Breast epithelium (tissue), 4 donors: ENCODE measurements around the gene DPM2. TPM values are rescaled to one million over a fixed set of nuclear protein-coding genes. Genes with fewer than 3 reads are reported as not detected.

Source experiments
- DNase-seq, 2 donors: peaks; one replicate each; pipeline ENCODE4 v3.0.0-alpha.2; 2019; ENCODE audit warnings: low spot score in 2 of 2
- H3K27ac ChIP-seq, 2 donors: fragments of 200-600 bp; sonication (generic) in 1 of 2; one replicate each; pipeline ENCODE4 v1.5.1; 2016 to 2019; ENCODE audit warnings: mild to moderate bottlenecking in 1 of 2
- H3K27me3 ChIP-seq, 2 donors: fragments of 200-600 bp; sonication (generic) in 1 of 2; one replicate each; pipeline versions ENCODE4 v1.5.1 to v1.6.0; 2017 to 2019; ENCODE audit warnings: control low read depth in 1 of 2, mild to moderate bottlenecking in 1 of 2
- H3K36me3 ChIP-seq: fragments of 200-600 bp; one replicate; pipeline ENCODE4 v1.5.1; 2019
- H3K4me1 ChIP-seq, 2 donors: fragments of 200-600 bp; sonication (generic); one replicate each; pipeline ENCODE4 v1.5.1; 2016 to 2019; ENCODE audit warnings: control low read depth in 1 of 2
- H3K4me3 ChIP-seq, 3 donors: fragments of 200-600 bp; sonication (generic); 1 replicate in 2 of 3; 2 replicates in 1 of 3; pipeline ENCODE4 v1.5.1; 2016 to 2019; ENCODE audit warnings: mild to moderate bottlenecking in 3 of 3, moderate library complexity in 2 of 3
- H3K9me3 ChIP-seq, 2 donors: fragments of 200-600 bp; sonication (generic) in 1 of 2; one replicate each; pipeline ENCODE4 v1.5.1; 2016 to 2019; ENCODE audit warnings: control low read depth in 1 of 2
- POLR2A ChIP-seq: fragments of 450-650 bp; IDR thresholded peaks from one replicate; pipeline ENCODE4 v1.6.1; 2016; ENCODE audit warnings: antibody characterized with exemption, mild to moderate bottlenecking, moderate library complexity
- POLR2AphosphoS5 ChIP-seq, 3 donors: sonication (generic); formaldehyde crosslinking; IDR thresholded peaks; one replicate each; pipeline ENCODE4 v1.6.1; 2017; ENCODE audit warnings: antibody characterized with exemption in 3 of 3
- intact Hi-C: fragments of 100-400 bp; cut with DNase I; formaldehyde crosslinking; loops from one replicate; pipeline ENCODE4 v1.15.1; 2023; ENCODE audit warnings: low total_unique reads
- total RNA-seq, 3 donors: library from RNA; depleted of rRNA; stranded (reverse); fragments of >200 nt; gene quantifications; one replicate each; pipeline ENCODE4 v1.1.0, GENCODE V29; 2016
- TF ChIP-seq, protein P1 (sequence below), 3 donors: fragments of 450-650 bp; IDR thresholded peaks; one replicate each; pipeline ENCODE4 v1.5.1; 2016 to 2017; ENCODE audit warnings: antibody characterized with exemption in 3 of 3, mild to moderate bottlenecking in 3 of 3, moderate library complexity in 3 of 3

Gene DPM2
- total RNA-seq, 3 donors from 2014 or later, result 10.6 to 17.4 (median 17.1) TPM

DNA sequence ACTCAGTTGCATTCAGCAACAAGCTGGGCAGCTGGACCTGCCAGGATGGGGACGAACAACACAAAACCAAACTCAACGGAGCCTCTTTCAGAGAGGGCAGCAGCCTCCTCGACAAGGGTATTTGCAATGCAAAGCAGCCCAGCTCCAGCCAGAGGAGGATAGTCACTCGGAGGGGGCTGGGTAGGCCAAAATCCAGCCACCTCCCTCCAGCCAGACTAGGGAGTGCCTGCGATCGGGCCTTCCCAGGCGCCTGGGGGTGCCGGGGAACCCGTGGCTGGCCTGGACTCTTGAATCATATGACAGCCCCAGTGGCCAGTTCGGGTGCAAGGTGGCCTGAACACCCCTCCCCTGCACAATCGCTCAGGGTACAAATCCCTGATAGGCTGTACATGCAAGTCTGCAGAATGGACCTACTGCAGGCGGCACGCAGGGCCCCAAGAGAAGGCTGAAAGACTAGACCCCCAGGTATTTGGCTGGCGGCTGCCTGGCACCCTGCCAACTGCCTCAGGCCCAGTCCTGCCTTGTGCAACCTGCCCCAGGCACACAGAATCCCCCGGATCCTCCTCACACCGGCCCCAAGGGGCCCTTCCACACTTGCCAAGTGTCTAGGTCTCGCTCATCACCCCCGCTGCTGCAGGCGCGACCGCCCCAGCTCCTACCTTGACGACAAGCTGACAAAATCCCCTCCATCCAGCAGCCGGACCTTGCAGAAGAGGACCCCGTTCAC, 41.8 kb upstream of the DPM2 start:
- Histone ChIP-seq H3K4me1 (peaks cover 11 to 34% of the 10 kb centered on the region in 2 donors), H3K27ac (peak overlapping the region; percentile 98 to 99), H3K4me3 (peak overlapping the region; percentile 76 to 93 (median 82)), H3K27me3 (no peaks in the 10 kb centered on the region), H3K36me3 (no peaks in the 10 kb centered on the region), H3K9me3 (no peaks in the 10 kb centered on the region)
- intact Hi-C loops, result loop anchor here (10.0 kb wide), 2 partner anchors 105 to 765 kb away; no protein-coding TSS in a partner anchor
- DNase-seq, result no peak
- TF ChIP-seq, protein P1, sequence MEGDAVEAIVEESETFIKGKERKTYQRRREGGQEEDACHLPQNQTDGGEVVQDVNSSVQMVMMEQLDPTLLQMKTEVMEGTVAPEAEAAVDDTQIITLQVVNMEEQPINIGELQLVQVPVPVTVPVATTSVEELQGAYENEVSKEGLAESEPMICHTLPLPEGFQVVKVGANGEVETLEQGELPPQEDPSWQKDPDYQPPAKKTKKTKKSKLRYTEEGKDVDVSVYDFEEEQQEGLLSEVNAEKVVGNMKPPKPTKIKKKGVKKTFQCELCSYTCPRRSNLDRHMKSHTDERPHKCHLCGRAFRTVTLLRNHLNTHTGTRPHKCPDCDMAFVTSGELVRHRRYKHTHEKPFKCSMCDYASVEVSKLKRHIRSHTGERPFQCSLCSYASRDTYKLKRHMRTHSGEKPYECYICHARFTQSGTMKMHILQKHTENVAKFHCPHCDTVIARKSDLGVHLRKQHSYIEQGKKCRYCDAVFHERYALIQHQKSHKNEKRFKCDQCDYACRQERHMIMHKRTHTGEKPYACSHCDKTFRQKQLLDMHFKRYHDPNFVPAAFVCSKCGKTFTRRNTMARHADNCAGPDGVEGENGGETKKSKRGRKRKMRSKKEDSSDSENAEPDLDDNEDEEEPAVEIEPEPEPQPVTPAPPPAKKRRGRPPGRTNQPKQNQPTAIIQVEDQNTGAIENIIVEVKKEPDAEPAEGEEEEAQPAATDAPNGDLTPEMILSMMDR (IDR thresholded peaks at IDR 0.05), result no peak
- peak in 1 of 3 donors; percentile 4 for TF ChIP-seq POLR2AphosphoS5 (IDR thresholded peaks at IDR 0.05)

DNA sequence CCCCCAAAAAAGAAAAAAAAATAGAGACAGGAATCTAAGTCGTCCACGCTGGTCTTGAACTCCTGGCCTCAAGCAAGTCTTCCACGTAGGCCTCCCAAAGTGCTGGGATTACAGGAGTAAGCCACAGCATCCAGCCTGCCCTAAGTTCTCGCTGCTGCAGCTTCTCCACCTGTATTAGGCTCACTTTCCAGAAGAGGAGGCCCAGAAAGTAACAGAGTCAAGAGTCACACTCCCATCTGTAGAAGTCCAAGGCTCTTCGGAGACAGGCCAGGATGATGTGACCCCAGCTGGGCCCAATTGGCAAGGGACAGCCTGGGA, 41.3 kb upstream of the DPM2 start:
- intact Hi-C loops, result loop anchor here (10.0 kb wide), 1 partner anchor 106 kb away; no protein-coding TSS in a partner anchor
- peaks cover 16 to 39% of the 10 kb centered on the region in 2 donors for H3K4me1 ChIP-seq
- no peaks in the 10 kb centered on the region for H3K27me3 ChIP-seq
- no peaks in the 10 kb centered on the region for H3K36me3 ChIP-seq
- H3K4me3 ChIP-seq, result peak overlapping the region; percentile 76 to 93 (median 82)
- peak overlapping the region; percentile 98 to 99 for H3K27ac ChIP-seq
- TF ChIP-seq POLR2A, result no peak
- TF ChIP-seq, protein P1 (IDR thresholded peaks at IDR 0.05), result no peak
- no peak for TF ChIP-seq POLR2AphosphoS5 (IDR thresholded peaks at IDR 0.05)
- H3K9me3 ChIP-seq, result no peaks in the 10 kb centered on the region
- no peak for DNase-seq

DNA sequence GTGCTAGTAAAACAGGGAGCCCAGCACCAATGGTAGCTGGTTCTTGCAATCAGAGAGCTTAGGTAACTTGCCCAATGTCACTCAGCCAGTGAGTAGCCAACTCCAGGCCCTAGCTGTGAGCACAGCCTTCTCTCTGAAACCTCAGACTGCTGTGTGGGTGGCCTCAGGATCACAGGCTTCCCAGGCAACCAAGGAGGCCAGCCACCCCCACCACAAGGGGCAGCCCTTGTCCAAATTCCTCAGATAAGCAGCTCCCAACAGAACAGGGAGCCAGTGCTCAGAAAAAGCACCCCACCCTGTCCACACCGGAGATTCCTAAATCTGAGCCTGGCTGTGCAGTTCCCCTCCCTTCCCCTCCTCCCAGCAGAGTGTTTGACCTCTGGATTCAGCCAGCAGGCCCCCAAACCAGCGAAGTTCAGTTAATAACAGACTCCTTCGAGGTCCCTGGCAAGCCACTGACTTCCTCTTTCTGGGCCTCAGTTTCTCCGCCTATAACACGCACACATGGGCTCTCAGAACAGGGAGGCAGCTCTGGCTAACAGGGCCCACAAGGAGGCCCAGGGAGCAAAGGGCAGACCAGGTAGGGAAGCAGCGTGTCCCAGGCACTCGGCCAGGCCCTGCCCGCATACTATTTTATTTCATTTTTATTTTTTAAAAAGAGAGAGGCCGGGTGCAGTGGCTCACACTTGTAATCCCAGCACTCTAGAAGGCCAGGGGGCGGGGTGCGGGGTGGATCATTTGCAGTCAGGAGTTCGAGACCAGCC, 40.4 kb upstream of the DPM2 start:
- peak overlapping the region; percentile 98 to 99 for H3K27ac ChIP-seq
- intact Hi-C loops, result loop anchor here (10.0 kb wide), 1 partner anchor 107 kb away; no protein-coding TSS in a partner anchor

DNA sequence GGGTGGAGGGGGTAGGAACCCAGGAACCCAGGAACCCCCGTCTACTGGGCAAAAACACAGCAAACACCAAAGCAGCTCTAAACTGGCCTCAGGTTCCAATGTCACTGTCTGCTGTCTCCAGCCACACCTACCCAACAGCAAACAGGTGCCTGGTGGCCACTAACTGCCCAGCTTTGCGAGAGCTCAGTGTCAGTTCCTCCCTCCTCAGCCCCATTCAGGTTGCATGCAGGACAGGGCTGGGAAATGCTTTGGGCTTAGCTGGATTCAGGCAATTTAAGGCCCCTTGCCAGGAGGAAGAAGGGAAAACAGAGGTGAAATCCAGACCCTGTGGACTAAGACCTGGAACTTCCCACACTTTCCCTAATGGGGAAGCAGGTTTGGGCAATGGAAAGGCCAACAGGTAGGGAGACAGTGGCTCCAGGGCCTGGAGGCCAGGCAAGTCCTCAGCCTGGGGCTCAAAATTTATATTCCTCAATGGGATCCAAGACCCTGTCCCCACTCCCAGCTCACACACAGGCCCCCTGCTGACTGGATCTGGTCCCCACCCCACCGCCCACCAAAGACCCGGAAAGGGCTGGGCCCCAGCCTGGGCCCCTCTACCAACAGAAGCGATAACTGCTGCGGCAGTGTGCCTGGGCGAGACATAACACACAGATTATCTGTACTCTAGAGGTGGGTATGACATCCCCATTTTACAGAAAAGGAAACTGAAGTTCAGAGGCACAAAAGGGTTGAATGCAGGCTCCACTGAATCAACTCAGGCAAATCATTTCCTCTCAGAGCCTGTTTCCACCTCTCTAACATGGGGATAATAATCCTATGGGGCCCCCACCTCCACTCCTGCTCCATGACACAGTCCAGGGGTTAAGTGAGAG, 39.6 kb upstream of the DPM2 start:
- Histone ChIP-seq H3K27me3 (no peaks in the 10 kb centered on the region), H3K4me3 (peak overlapping the region; percentile 4 to 93 (median 82)), H3K9me3 (no peaks in the 10 kb centered on the region), H3K27ac (peak overlapping the region; percentile 98 to 99), H3K4me1 (peaks cover 27 to 56% of the 10 kb centered on the region in 2 donors), H3K36me3 (no peaks in the 10 kb centered on the region)
- intact Hi-C loops, result loop anchor here (10.0 kb wide), 1 partner anchor 108 kb away; no protein-coding TSS in a partner anchor
- no peak for DNase-seq
- TF ChIP-seq, protein P1 (IDR thresholded peaks at IDR 0.05), result no peak
- TF ChIP-seq POLR2AphosphoS5 (IDR thresholded peaks at IDR 0.05), result no peak

More for the DNA sequence above, 40.4 kb upstream of the DPM2 start:
- Histone ChIP-seq H3K27me3 (no peaks in the 10 kb centered on the region), H3K4me3 (peak overlapping the region; percentile 76 to 93 (median 82)), H3K36me3 (no peaks in the 10 kb centered on the region), H3K9me3 (no peaks in the 10 kb centered on the region), H3K4me1 (peaks cover 21 to 48% of the 10 kb centered on the region in 2 donors)
- TF ChIP-seq POLR2A (no peak), POLR2AphosphoS5 (IDR thresholded peaks at IDR 0.05) (no peak)
- TF ChIP-seq, protein P1 (IDR thresholded peaks at IDR 0.05), result no peak
- no peak for DNase-seq
